GM21825 (cell line): ENCODE measurements around the gene P4HTM.
A peak's percentile ranks its signal among the peaks of the same experiment; 100 is the strongest.

Source experiments
- ATAC-seq: cut with Tn5 transposase; IDR thresholded peaks from one replicate; pipeline ENCODE4 v1.9.1; 2021; ENCODE audit warnings: mild to moderate bottlenecking, moderate library complexity; ENCODE audit not compliant: unreplicated experiment

Gene P4HTM

GRCh38 chr3:48989796-48990635 lies at the start of gene P4HTM:
TSS of gene P4HTM (plus strand) at chr3:48990241. CDS start at chr3:48990257, 16 bp downstream.
- ATAC-seq: peak; percentile 58

GRCh38 chr3:48945432-48945831 lies 44.6 kb upstream of the P4HTM start:
- no peak for ATAC-seq

GRCh38 chr3:48945891-48946549 lies 44.0 kb upstream of the P4HTM start:
- ATAC-seq: no peak

GRCh38 chr3:48949376-48949717 lies 40.7 kb upstream of the P4HTM start:
- no peak for ATAC-seq

- ATAC-seq: no peak
Measured at GRCh38 chr3:48950051-48950450, 40.0 kb upstream of the P4HTM start.

- ATAC-seq: no peak
Measured at GRCh38 chr3:48951764-48952163, 38.3 kb upstream of the P4HTM start.

GRCh38 chr3:48952510-48953118 lies 37.4 kb upstream of the P4HTM start:
- ATAC-seq: no peak

- no peak for ATAC-seq
Measured at GRCh38 chr3:48957006-48957705, 32.9 kb upstream of the P4HTM start.

GRCh38 chr3:48960841-48961413 lies 29.1 kb upstream of the P4HTM start:
- no peak for ATAC-seq

- ATAC-seq: no peak
Measured at GRCh38 chr3:48962340-48962739, 27.7 kb upstream of the P4HTM start.

- no peak for ATAC-seq
Measured at GRCh38 chr3:48962939-48963338, 27.1 kb upstream of the P4HTM start.

GRCh38 chr3:48963591-48963990 lies 26.4 kb upstream of the P4HTM start:
- no peak for ATAC-seq

GRCh38 chr3:48966367-48966766 lies 23.7 kb upstream of the P4HTM start:
- no peak for ATAC-seq

- ATAC-seq: no peak
Measured at GRCh38 chr3:48966876-48967361, 23.1 kb upstream of the P4HTM start.

GRCh38 chr3:48970586-48970985 lies 19.5 kb upstream of the P4HTM start:
- no peak for ATAC-seq

GRCh38 chr3:48974076-48974864 lies 15.8 kb upstream of the P4HTM start:
- ATAC-seq: no peak

- no peak for ATAC-seq
Measured at GRCh38 chr3:48979451-48979850, 10.6 kb upstream of the P4HTM start.

GRCh38 chr3:48980295-48980694 lies 9.7 kb upstream of the P4HTM start:
- no peak for ATAC-seq

GRCh38 chr3:48982016-48982415 lies 8.0 kb upstream of the P4HTM start:
- no peak for ATAC-seq

GRCh38 chr3:48982686-48983085 lies 7.4 kb upstream of the P4HTM start:
- no peak for ATAC-seq
